ENCODE measurements around the gene AGR2.

Gene AGR2

DNA sequence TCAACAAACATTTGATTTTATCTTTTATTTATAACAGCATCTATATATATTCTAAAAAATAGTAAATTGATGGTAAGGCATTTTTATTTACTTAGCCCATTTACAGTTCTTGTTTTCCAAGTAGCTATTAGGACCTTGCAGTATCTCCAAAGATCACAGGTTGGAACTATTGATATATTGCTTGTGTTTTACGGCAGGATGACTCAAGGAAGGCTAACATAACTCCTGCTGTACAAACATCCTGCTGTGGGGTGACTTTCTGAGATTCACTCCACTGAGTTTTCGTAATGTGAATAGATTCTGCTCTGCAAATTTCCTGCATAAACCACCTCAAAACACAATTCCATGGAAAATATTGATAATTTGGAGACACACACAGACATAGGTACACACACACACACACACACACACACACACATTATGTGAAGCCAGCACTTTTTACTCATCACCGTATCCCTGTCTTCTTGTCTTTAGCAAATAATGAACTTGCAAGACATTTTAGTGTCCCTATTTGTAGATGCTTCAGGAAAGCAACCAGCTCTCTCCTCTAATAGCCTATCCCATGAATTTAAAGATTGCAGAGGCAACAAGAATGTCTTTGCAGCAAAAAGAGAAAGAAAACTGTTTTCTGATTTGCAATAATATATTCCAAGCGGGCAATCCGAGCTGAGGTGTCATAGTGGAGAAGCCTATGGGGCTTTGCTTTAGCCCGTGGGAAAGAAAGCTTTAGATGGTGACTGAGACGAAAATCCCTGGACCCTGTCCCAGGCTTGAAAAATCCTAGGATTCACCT, 722 bp downstream of the AGR2 start:
- no peaks in the 10 kb centered on the region for H3K9me3 ChIP-seq (ENCODE audit: low read length)
- H3K4me1 ChIP-seq (ENCODE audit: insufficient read depth, low read length, severe bottlenecking), result peaks cover 41% of the 10 kb centered on the region
- peak overlapping the region; percentile 12; the same call in 1 of the 2 replicates for H3K4me2 ChIP-seq (ENCODE audit: low read length)
- H2AFZ ChIP-seq (ENCODE audit: low read length), result no peak overlapping the region
- H3K9ac ChIP-seq (ENCODE audit: low read length), result no peak overlapping the region; the same call in 1 of the 2 replicates
- TF ChIP-seq EZH2 (IDR thresholded peaks at IDR 0.05; ENCODE audit: borderline replicate concordance, low read length) (no peak), CTCF (IDR thresholded peaks at IDR 0.05; ENCODE audit: low read length) (no peak)
- H3F3A ChIP-seq (ENCODE audit: insufficient read depth, low read length), result no peaks in the 10 kb centered on the region
- H3K79me2 ChIP-seq (ENCODE audit: insufficient read depth, low read length), result no peaks in the 10 kb centered on the region
- H3K27me3 ChIP-seq (ENCODE audit: insufficient read depth, low read length), result no peaks in the 10 kb centered on the region
- no peak overlapping the region for H3K27ac ChIP-seq (ENCODE audit: low read depth, low read length, poor library complexity, severe bottlenecking)
- H3K9me2 ChIP-seq (ENCODE audit: low read depth, low read length), result no peaks in the 10 kb centered on the region
- no peaks in the 10 kb centered on the region for H4K20me1 ChIP-seq (ENCODE audit: insufficient read depth, low read length)
- H3K36me3 ChIP-seq (ENCODE audit: insufficient read depth, low read length), result no peaks in the 10 kb centered on the region
- peak overlapping the region; percentile 28 for H3K4me3 ChIP-seq (ENCODE audit: low read depth, low read length, poor library complexity, severe bottlenecking)

- Histone ChIP-seq H3K9me3 (ENCODE audit: low read length) (no peaks in the 10 kb centered on the region), H3K4me3 (ENCODE audit: low read depth, low read length, poor library complexity, severe bottlenecking) (no peak overlapping the region), H3K9ac (ENCODE audit: low read length) (no peak overlapping the region), H3K9me2 (ENCODE audit: low read depth, low read length) (no peaks in the 10 kb centered on the region), H4K20me1 (ENCODE audit: insufficient read depth, low read length) (no peaks in the 10 kb centered on the region), H3K27me3 (ENCODE audit: insufficient read depth, low read length) (no peaks in the 10 kb centered on the region), H3K79me2 (ENCODE audit: insufficient read depth, low read length) (no peaks in the 10 kb centered on the region), H3K4me2 (ENCODE audit: low read length) (no peak overlapping the region), H2AFZ (ENCODE audit: low read length) (no peak overlapping the region), H3K27ac (ENCODE audit: low read depth, low read length, poor library complexity, severe bottlenecking) (no peak overlapping the region), H3K36me3 (ENCODE audit: insufficient read depth, low read length) (no peaks in the 10 kb centered on the region), H3F3A (ENCODE audit: insufficient read depth, low read length) (no peaks in the 10 kb centered on the region), H3K4me1 (ENCODE audit: insufficient read depth, low read length, severe bottlenecking) (peaks cover 35% of the 10 kb centered on the region)
- no peak for TF ChIP-seq CTCF (IDR thresholded peaks at IDR 0.05; ENCODE audit: low read length)
- TF ChIP-seq EZH2 (IDR thresholded peaks at IDR 0.05; ENCODE audit: borderline replicate concordance, low read length), result no peak
Measured at GRCh38 chr7:16803125-16803524, 1.7 kb downstream of the AGR2 start.

- H3K4me2 ChIP-seq (ENCODE audit: low read length), result peak overlapping the region; percentile 5; the same call in 1 of the 2 replicates
- no peaks in the 10 kb centered on the region for H3K27me3 ChIP-seq (ENCODE audit: insufficient read depth, low read length)
- no peaks in the 10 kb centered on the region for H4K20me1 ChIP-seq (ENCODE audit: insufficient read depth, low read length)
- no peak for TF ChIP-seq EZH2 (IDR thresholded peaks at IDR 0.05; ENCODE audit: borderline replicate concordance, low read length)
- H3K36me3 ChIP-seq (ENCODE audit: insufficient read depth, low read length), result no peaks in the 10 kb centered on the region
- H3K79me2 ChIP-seq (ENCODE audit: insufficient read depth, low read length), result no peaks in the 10 kb centered on the region
- H3K4me1 ChIP-seq (ENCODE audit: insufficient read depth, low read length, severe bottlenecking), result peaks cover 38% of the 10 kb centered on the region
- H3F3A ChIP-seq (ENCODE audit: insufficient read depth, low read length), result no peaks in the 10 kb centered on the region
- peak overlapping the region; percentile 11 for H3K27ac ChIP-seq (ENCODE audit: low read depth, low read length, poor library complexity, severe bottlenecking)
- no peaks in the 10 kb centered on the region for H3K9me2 ChIP-seq (ENCODE audit: low read depth, low read length)
- H3K9ac ChIP-seq (ENCODE audit: low read length), result no peak overlapping the region
- no peak overlapping the region for H2AFZ ChIP-seq (ENCODE audit: low read length)
- no peaks in the 10 kb centered on the region for H3K9me3 ChIP-seq (ENCODE audit: low read length)
- H3K4me3 ChIP-seq (ENCODE audit: low read depth, low read length, poor library complexity, severe bottlenecking), result no peak overlapping the region
Measured at GRCh38 chr7:16801579-16801978, 3.2 kb downstream of the AGR2 start.
